GM23338 (cell line): ENCODE data around the gene SAFB2.

Experiments used
- CREB1 ChIP-seq: fragments of 250-450 bp; sonication (Bioruptor Pico); IDR thresholded peaks from 2 replicates; pipeline ENCODE4 v1.5.0; 2020; ENCODE audit warnings: low read depth, mild to moderate bottlenecking, moderate library complexity
- NANOG ChIP-seq: IDR thresholded peaks from 2 replicates; pipeline ENCODE4 v1.6.1; 2016; ENCODE audit warnings: antibody characterized with exemption, borderline replicate concordance
- POLR2AphosphoS5 ChIP-seq: IDR thresholded peaks from 2 replicates; pipeline ENCODE4 v1.6.1; 2016; ENCODE audit warnings: antibody characterized with exemption, low read depth
- STAT1 ChIP-seq: IDR thresholded peaks from one replicate; pipeline ENCODE4 v1.6.1; 2016; ENCODE audit warnings: antibody characterized with exemption; ENCODE audit not compliant: unreplicated experiment
- ZNF114 ChIP-seq: fragments of 250-450 bp; sonication (Bioruptor Pico); IDR thresholded peaks from 2 replicates; pipeline ENCODE4 v1.5.0; 2020; ENCODE audit warnings: mild to moderate bottlenecking, moderate library complexity
- TF ChIP-seq, protein P1 (sequence below), 2 experiments: fragments of 200-600 bp in 1 of 2; sonication (generic) in 1 of 2; conservative IDR thresholded peaks; 2 replicates each; pipeline versions ENCODE4 v1.5.1 to v1.6.1; 2016 to 2017; ENCODE audit warnings: antibody characterized with exemption in 2 of 2, low read depth in 2 of 2, mild to moderate bottlenecking in 2 of 2, moderate library complexity in 1 of 2

GRCh38 chr19:5646703-5647102 is 24.1 kb upstream of the SAFB2 start:
- TF ChIP-seq, protein P1, sequence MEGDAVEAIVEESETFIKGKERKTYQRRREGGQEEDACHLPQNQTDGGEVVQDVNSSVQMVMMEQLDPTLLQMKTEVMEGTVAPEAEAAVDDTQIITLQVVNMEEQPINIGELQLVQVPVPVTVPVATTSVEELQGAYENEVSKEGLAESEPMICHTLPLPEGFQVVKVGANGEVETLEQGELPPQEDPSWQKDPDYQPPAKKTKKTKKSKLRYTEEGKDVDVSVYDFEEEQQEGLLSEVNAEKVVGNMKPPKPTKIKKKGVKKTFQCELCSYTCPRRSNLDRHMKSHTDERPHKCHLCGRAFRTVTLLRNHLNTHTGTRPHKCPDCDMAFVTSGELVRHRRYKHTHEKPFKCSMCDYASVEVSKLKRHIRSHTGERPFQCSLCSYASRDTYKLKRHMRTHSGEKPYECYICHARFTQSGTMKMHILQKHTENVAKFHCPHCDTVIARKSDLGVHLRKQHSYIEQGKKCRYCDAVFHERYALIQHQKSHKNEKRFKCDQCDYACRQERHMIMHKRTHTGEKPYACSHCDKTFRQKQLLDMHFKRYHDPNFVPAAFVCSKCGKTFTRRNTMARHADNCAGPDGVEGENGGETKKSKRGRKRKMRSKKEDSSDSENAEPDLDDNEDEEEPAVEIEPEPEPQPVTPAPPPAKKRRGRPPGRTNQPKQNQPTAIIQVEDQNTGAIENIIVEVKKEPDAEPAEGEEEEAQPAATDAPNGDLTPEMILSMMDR (conservative IDR thresholded peaks at IDR 0.05; ENCODE audit: low read depth in 2 of 2) = no peak
- TF ChIP-seq NANOG (no peak), POLR2AphosphoS5 (no peak), CREB1 (CRISPR knock-in tag) (no peak), ZNF114 (CRISPR knock-in tag) (no peak), STAT1 (no peak)
